HG02870 (cell line): ENCODE measurements around the gene GNAO1.

Experiments
- ATAC-seq: cut with Tn5 transposase; IDR thresholded peaks from one replicate; pipeline ENCODE4 v1.9.1; 2021; ENCODE audit warnings: mild to moderate bottlenecking, moderate library complexity; ENCODE audit not compliant: unreplicated experiment

GNAO1 gene

DNA sequence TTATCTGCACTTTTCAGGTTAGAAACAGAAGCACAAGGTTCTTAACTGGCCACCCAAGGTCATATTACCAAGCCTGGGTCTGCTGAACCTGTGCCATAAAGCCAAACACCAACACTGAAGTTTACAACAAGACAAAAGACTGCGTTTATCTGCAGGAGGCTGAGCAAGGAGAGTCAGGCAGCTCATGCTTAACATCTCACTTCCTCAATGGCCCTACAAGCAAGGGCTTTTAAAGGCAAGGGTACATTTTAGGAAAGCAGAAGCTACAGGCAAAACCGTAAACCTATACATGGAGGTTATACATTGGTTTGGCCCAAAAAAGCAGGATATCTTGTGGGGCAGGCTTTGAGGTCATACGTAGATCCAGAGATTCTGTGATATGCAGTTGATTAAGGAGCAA lies 91.2 kb downstream of the GNAO1 start:
- peak; percentile 36 for ATAC-seq

DNA sequence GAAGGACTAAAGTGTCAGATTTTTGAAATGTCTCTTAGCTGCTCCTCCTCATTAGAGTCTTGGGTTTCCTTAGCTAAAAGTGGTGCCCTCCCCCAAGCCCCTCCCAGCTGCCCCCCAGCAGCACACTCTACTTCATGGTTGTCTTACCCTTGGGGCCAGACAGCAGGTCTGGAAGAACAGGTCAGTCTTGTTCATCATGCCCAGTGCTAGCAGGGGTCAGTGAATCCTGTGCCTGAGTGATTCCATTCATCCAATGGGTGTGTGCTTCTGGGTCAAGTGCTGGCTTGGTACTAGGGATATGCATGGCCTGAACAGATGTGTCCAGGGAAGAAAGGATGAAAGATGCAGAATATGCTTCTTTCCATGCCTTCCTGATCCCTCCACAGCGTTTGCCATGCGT lies 93.2 kb downstream of the GNAO1 start:
- no peak for ATAC-seq

DNA sequence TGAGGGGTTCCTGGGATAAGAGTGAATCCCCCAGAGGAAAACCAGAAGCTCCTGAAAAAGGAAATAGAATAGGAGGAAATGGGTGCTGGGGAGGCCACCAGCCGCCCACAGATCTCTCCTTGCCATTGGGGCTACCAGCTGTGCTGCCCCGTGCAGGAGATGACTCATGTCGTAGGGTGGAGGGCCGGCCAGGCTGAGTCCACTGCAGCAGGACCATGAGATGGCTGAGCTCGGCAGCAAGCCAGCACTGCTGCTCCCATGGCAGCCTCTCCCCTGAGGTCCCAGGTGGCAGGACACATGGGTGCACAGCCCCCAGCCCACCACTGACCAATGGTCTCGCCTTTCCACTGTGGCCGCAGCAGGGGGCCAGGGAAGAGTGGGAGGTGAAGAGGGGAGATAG lies 95.5 kb downstream of the GNAO1 start:
- ATAC-seq = no peak

DNA sequence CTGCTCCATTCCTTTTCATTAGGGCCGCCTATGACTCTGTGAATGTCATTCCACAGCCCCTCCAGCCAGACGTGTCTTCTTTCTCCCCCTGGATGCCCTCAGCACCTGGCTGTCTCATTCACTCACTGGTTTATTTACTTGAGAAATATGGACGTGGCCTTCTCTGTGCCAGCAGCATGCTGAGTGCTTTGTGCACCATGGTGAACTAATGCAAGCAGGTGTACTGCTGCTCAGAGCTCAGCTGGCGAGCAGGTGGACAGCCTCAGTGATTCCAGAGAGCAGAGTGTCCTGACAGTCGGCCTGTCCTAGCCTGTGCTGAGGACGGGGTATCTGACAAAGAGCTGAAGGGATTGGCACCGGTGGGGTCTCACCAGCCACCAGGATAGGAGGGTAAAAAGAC lies 96.7 kb downstream of the GNAO1 start:
- ATAC-seq = no peak

DNA sequence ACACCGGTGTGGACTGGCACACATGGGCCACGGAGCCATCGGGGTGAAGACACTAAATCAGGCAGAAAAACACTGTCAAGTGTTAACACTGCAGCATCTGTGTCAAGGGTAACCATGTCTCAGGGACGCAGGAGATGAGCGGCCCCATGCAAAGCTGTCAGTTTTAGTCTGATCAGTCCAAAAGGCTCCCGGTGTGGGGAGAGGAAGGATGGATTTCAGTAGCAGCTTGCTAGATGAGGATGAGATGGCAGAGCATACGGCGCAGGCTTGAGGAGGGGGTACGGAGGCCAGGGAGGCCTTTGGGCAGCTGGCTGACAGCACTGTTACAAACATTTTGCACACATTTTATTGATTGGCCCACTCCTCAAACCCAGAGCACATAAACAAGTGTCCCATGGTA lies 98.1 kb downstream of the GNAO1 start:
- no peak for ATAC-seq

DNA sequence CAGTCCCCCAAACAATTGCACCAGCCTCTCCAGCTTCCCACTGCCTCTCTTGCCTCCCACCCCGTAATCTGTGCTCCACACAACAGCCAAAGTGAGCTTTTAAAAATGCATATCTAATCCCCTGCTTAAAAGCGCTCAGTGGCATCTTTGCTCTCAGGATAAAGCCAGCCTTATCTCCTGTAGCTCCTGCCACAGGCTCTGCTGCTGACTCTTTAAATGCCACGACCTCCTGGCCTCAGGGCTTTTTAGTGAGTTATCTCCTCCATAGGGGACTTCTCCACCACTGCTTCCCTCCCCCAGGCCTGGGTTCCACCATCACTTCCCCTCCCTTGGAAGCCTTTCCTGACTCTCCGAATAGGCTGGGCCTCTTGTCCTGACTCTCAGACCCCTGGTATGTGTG lies 98.6 kb downstream of the GNAO1 start:
- ATAC-seq = no peak

DNA sequence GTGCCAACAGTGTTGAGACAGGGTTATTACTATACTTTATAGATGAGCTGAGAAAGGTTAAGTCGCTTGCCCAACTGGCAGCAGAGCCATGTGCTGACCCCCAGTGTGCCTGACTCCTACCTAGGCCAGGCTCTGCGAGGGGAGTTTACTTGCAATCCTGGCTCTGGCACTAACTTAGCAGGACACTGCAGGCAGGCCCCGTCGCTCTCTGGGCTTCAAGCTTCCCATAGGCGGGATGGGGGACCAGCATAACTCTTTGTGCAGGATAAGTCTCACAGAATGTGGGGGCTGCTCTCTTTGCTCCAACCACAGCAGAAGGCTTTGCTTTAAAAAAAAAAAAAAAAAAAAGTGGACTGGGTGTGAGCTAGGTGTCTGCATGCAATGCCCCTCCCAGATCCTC lies 102.7 kb downstream of the GNAO1 start:
- no peak for ATAC-seq

DNA sequence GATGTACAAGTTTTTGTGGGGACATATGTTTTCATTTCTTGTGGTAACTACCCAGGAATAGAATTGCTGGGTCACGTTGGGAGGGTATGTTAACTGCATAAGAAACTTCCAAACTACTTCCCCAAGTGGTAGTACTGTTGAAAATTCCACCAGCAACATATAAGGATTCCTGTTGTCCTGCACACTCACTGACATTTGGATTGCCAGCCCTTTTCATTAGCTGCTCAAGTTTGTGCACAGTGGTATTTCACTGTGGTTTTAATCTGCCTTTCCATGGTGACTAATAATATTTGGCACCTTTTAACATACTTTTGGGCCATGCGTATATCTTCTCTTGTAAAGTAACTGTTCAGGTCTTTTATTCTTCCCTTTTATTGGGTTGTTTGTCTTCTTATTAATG lies 103.3 kb downstream of the GNAO1 start:
- ATAC-seq = no peak

DNA sequence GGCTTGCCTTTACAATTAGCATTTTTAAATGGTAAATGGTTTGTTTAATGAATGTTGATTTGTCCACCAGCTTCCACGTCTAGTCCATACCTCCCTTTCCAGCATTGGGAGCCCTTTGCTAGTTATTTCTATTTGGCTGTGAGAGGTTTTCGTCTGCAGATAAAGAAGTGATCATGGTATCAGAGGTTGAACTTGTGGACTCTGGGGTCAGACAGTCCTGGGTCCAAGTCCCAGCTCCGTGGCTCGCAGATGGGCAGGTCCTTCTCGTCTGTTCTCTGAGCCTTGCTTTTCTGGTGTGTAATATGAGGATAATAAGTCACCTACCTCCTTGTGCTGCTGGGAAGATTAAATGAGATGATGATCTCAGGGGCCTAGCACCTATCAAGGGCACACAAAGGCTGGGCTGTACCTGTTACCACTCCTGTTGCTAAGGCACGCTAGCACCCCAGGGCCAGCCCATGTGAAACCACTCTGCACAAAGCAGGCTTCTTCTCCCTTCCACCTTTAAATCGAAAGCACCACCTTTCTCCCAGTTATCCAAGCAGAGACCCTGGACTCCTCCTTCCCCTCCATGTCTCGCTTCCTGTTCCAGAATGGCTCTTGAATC lies 103.9 kb downstream of the GNAO1 start:
- ATAC-seq = no peak

DNA sequence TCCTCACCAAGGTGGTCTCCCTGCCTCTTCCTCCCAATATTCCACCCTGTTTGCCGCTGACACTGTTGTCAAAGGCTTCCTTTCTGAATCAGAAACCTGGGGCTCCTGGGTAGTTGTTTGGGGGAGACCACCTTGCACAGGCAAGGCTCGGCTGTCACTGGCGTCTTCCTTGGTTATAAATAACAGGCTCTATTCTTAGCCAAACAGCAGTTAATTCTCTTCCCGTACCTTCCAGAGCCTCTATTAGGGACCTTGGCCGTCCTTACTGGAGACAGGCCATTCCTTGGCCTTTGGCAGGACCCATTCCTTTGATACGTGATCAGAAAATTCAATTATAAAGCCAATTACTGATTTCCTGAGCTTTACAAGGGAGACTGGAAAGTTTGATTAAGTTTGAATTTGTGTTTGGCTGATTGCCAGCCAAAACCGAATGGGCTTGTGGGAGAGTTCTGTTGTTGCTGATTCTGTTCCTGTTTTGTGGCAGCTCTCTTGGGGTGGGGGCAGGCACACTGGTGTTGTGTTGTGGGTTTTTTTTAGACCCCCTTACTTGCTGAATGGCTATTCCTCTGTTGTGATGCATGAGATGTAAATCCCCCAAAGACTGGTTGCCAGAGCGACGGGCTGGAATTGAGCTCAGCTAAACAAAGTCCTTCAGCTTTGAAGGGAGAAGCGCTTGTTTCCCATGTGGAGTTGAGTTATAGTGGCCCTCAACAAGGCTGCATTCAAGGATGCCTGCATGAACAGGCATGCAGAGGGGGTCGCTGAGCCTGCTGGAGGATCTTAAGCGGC lies 104.6 kb downstream of the GNAO1 start:
- no peak for ATAC-seq

DNA sequence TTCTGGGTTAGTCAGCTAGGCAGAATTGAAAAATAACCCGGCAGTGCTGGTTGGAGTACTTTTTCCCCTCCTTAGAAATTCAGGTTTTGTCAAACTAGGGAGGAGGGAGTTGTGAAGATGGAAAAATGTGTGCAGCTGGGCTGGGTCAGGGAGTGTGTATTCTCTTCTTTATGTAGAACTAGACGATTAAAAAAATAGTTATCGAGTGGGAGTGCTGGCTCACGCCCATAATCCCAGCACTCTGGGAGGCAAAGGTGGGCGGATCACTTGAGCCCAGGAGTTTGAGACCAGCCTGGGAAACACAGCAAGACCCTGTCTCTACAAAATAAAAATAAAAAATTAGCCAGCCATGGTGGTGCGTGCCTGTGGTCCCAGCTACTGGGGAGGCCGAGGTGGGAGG lies 106.4 kb downstream of the GNAO1 start:
- ATAC-seq = no peak

DNA sequence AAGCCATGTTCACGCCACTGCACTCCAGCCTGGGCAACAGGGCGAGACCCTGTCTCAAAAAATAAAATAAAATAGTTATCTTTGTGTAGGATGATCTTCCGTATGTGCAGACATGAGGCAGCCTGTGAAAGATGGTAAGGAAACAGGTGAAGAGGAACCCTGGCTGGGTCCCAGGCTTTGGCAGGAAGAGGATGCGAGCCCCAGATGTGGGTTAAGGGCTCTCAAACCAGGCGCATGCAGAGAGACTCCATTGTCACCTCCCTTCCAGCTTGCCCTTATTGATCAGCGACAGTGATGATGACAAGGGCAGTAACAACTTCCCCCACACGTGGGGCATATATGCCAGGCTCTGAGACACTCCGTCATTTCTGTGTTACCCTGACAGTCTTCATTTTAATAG lies 106.8 kb downstream of the GNAO1 start:
- ATAC-seq = no peak

DNA sequence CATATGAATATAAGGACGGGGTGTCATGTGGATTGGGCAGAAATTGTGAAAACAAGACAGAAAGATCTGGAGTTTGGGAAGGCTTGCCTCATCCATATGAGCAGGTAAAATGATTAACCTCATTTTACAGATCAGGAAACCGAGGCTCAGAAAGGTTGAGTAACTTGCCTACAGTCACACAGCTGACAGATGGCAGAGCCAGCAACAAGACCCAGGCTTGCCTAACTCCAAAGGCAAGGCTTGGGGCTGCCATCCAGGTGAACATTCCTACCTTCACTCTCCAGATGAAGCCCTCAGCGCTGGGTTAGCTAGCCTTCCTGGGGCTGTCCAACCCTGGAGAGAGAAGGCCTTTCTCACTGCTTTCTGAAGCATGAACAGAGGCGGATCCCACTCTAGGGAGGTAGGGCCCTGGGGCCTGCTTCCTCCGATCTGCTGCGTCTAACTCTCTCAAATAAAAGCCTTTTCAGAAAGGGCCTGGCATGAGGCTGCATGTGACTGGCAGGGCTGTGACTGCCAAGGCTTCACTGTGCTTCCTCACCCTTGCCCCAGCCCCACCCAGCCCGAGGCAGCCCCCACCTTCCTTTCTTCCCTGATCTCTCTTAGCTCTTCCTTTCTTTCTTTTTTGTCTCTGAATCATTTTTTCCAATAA lies 107.8 kb downstream of the GNAO1 start:
- ATAC-seq = no peak

DNA sequence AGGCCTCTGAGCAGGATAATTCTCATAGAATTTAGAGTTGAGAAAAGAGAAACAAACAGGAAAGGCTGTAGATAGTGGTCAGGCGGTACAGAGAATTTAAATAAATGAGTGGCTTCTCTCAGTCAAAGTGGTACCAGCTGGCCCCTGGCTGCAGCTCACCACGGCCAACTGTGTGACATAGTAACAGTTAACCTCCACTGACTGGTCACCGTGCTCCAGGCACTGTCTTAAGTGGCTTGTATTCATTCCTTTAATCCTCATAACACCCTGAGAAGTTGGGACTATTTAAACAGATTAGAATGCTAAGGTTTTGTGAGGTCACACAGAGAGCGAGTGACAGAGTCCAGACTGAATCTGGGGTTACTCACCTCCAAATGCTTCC lies 108.9 kb downstream of the GNAO1 start:
- ATAC-seq = no peak

DNA sequence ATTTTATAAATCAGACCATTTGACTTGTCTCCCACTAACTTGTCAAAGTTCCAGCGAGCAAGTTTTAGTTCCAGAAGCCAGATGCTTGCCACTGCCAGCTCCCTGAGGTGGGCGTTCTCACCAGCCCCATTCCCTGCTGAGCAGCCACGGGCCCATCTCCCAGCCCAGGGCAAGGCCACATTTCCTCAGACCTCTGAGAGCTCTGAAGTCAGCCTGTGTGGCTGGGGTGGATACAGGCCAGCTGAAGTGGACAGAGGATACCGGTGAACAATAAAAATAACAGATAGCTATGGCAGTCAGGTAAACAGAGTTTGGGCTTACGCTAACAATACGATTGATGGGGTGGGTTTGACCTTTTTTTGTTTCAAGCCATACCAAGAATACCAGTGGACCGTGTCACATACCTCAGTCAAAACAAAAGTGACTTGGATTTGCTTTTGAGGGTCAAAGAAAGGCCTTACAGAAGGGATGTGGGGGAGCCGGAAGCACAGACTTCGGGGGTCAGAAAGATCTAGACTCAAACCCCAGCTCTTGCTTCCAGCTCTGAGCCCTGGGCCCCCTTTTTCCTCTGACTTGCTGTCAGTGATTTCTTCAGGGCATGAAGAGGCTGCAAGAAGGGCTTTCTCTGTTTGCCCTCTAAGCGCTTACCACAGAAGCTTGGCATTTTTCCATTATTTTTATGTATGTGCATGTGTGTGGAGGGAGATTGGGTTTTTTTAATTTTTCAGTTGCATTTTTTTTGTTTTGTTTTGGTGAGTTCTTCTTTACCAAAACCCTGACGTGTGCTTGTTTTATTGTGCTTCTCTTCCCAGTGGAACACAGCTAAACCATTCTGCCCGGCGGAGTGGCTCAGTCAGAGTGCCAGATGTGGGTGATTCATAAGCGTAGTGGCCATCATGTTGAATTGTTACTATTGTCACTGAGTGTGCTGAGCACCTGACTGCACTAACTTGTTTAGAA lies 109.9 kb downstream of the GNAO1 start:
- ATAC-seq = no peak

DNA sequence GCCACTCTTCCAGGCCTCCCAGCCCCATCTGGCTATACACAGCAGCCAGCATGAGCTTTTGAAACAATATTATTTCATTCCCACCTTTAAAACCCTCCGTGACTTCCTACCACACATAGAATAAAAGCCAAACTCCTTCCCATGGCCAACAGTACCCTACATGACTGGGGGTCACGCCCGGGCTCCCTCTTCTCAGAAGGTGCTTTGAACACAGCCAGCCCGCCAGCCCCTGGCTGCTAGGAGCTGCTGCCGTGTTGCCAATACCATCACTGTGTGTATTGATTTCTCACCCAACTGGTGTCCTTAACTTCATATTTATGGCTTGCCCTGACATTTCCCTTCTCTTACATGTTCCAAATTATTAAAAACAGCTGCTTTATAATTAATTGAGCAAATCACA lies 111.2 kb downstream of the GNAO1 start:
- ATAC-seq = no peak

DNA sequence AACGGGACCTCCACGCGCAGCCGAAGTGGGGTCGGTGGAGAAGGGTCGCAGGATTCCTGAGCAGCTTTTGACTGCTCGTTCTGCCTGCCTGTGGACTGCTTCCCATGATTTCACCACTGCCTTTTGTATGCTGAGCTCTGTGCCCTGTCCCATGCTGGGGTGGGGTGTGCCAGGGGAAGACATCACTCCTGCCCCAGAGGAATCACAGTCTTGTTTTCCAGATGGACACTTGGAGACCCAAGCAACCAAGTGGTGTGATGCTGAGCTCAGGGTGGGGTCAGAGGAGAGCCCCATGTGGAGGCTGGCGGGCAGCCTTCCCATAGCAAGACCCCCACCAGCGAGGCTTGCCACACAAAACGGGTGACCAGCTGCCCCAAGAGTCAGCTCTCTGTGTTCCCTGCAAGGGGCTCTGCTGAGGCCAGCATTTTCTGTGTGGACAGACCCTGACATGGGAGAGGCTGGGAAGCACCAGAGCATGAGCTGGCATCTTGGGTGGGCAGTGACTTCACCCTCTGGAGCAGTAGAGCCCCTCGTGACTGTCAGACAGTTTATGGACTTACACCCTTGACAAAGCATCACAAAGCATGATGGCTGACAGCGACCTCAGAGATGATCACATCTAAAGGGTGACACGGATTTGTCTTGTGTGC lies 111.9 kb downstream of the GNAO1 start:
- ATAC-seq = no peak

DNA sequence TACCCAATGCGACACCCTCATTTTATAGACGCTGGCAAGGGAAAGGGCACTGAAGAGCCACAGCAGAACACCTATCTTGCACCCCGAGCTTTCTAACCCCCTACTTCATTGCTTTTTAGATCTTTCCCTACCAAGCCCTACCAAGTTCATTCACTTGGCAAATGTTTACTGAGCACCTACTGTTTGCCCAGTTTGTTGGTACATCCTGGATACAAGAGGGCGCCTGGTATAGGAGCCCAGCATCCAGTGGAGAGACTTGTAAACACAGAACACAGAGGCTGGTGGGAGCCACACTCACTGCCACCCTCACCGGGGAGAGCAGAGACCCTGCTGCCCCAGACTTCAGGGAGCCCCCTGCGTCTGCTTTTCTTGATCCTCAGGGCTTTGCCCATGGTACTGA lies 112.6 kb downstream of the GNAO1 start:
- ATAC-seq = no peak

DNA sequence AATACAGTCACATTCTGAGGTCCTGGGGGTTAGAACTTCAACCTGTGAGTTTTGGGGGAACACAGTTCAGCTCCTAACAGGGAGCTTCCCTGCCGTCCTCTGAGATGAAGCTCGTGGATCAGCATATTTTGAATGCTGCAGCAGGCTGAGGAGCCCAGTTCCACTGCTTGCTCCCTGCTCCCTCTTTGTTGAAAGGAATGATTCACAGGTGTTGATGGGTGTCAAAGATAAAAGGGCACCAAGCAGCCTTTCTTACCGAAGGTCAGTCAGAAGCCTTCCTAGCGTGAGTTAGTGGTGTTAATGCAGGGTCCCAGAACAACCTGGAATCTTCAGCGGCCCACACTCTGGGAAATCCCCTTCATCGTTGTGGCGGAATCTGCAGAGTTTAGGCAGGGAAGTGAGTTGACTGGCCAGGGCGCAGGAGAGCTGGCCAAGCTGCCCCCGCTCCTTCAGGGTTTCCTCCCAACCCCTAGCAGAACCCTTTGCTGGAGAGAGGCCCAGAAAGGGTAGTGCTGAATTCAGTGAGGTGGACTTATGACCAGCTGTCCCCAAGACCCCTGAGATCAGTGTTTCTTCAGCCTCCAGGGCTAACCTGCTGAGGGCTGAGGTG lies 114.8 kb downstream of the GNAO1 start:
- ATAC-seq = no peak
